CD4-positive, CD25-positive, alpha-beta regulatory T cell (primary cell): ENCODE results near the gene LRRC37A2. TPM values are rescaled to one million over a fixed set of nuclear protein-coding genes. Genes with fewer than 3 reads are reported as not detected.
A peak's percentile ranks its signal among the peaks of the same experiment; 100 is the strongest.
"Not testable (repeated sequence)": the region's sequence is repeated elsewhere in the genome, so short reads cannot be mapped to it uniquely, and the experiment has no call there.

ENCODE experiments used
- ATAC-seq, 2 donors: fragments of 150-1000 bp; cut with Tn5 transposase; one replicate each; pipeline ENCODE4 v1.10.0; 2021; ENCODE audit warnings: low read depth in 2 of 2, moderate number of reproducible peaks in 2 of 2, moderate library complexity in 1 of 2
- DNase-seq, 3 donors: peaks; one replicate each; pipeline versions ENCODE4 v3.0.0 to v3.0.0-alpha.2; 2012 to 2022; ENCODE audit warnings: mixed read lengths in 1 of 3
- H3K27ac ChIP-seq: one replicate; pipeline ENCODE4 v1.7.0; 2013; ENCODE audit warnings: mild to moderate bottlenecking, low read length; ENCODE audit not compliant: insufficient read depth, poor library complexity, severe bottlenecking
- H3K27me3 ChIP-seq: one replicate; pipeline ENCODE4 v1.7.0; 2013; ENCODE audit warnings: low read length; ENCODE audit not compliant: control insufficient read depth, insufficient read depth
- H3K36me3 ChIP-seq: one replicate; pipeline ENCODE4 v1.7.0; 2013; ENCODE audit warnings: mild to moderate bottlenecking, low read length, moderate library complexity; ENCODE audit not compliant: control insufficient read depth, insufficient read depth
- H3K4me1 ChIP-seq: 2 replicates; pipeline ENCODE4 v1.7.0; 2013; ENCODE audit warnings: mild to moderate bottlenecking, low read length; ENCODE audit not compliant: insufficient read depth, control insufficient read depth, poor library complexity, severe bottlenecking
- H3K4me3 ChIP-seq: one replicate; pipeline ENCODE4 v1.7.0; 2013; ENCODE audit warnings: low read depth, mild to moderate bottlenecking, low read length, moderate library complexity
- H3K9me3 ChIP-seq, 2 experiments: 1 replicate in 1 of 2; 2 replicates in 1 of 2; pipeline ENCODE4 v1.7.0; 2013; ENCODE audit warnings: low read length in 2 of 2, mild to moderate bottlenecking in 1 of 2, moderate library complexity in 1 of 2; ENCODE audit not compliant: control insufficient read depth in 2 of 2
- H3K27ac Mint-ChIP-seq, 3 donors: one replicate each; pipeline ENCODE4 v1.8.0; 2020 to 2022; ENCODE audit warnings: mild to moderate bottlenecking in 3 of 3, mixed read lengths in 3 of 3, moderate library complexity in 2 of 3
- H3K27me3 Mint-ChIP-seq: one replicate; pipeline ENCODE4 v1.8.0; 2022; ENCODE audit warnings: mild to moderate bottlenecking, mixed read lengths
- H3K36me3 Mint-ChIP-seq: one replicate; pipeline ENCODE4 v1.8.0; 2020; ENCODE audit warnings: mixed read lengths
- H3K4me1 Mint-ChIP-seq, 4 donors: one replicate each; pipeline ENCODE4 v1.8.0; 2020 to 2022; ENCODE audit warnings: mixed read lengths in 4 of 4, mild to moderate bottlenecking in 1 of 4
- H3K4me3 Mint-ChIP-seq, 4 donors: one replicate each; pipeline ENCODE4 v1.8.0; 2020 to 2022; ENCODE audit warnings: mild to moderate bottlenecking in 4 of 4, mixed read lengths in 4 of 4, moderate library complexity in 3 of 4
- H3K9me3 Mint-ChIP-seq, 7 donors: one replicate each; pipeline ENCODE4 v1.8.0; 2020 to 2022; ENCODE audit warnings: mixed read lengths in 7 of 7, mild to moderate bottlenecking in 3 of 7, moderate library complexity in 2 of 7
- polyA plus RNA-seq, 4 donors: library from polyadenylated mRNA; unstranded; fragments of 300-500 nt; fragmentation: Illumina TruSeq; gene quantifications; one replicate each; pipeline ENCODE4 v1.2.3, GENCODE V29; 2021
- total RNA-seq: library from RNA; stranded (reverse); gene quantifications from one replicate; pipeline ENCODE4 v1.2.3, GENCODE V29; 2022

LRRC37A2 gene
- total and polyA plus RNA-seq, 5 donors from 2014 or later, result 6.3 to 74.3 (median 6.9) TPM

DNA sequence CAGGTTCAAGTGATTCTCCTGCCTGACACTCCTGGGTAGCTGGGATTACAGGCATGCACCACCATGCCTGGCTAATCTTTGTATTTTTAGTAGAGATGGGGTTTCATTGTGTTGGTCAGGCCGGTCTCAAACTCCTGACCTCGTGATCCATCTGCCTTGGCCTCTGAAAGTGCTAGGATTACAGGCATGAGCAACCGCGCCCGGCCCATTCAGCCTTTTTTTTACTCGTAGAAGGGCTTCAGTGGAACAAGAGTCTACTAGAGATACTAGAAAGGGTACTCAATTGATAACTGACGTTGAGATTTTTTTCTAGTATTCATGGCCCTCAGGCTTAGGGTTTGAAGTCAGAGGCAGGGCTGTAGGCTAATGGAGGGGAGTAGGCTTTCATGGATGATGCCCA is 6.4 kb upstream of the LRRC37A2 start:
- not testable (repeated sequence) for H3K36me3 ChIP-seq, H3K9me3 ChIP-seq, H3K27me3 Mint-ChIP-seq, H3K9me3 Mint-ChIP-seq, H3K36me3 Mint-ChIP-seq, H3K4me3 Mint-ChIP-seq, H3K27ac Mint-ChIP-seq, H3K27me3 ChIP-seq, H3K4me3 ChIP-seq, H3K27ac ChIP-seq, H3K4me1 ChIP-seq, DNase-seq, ATAC-seq
- peaks cover 4 to 11% (median 5%) of the 10 kb centered on the region in 4 donors for H3K4me1 Mint-ChIP-seq

DNA sequence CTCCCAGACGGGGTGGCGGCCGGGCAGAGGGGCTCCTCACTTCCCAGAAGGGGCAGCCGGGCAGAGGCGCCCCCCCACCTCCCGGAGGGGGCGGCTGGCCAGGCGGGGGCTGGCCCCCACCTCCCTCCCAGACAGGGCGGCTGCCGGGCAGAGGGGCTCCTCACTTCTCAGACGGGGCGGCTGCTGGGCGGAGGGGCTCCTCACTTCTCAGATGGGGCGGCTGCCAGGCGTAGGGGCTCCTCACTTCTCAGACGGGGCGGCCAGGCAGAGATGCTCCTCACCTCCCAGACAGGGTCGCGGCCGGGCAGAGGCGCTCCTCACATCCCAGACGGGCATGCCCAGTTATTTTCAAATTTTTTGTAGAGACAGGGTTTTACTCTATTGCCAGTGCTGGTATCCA is 22.4 kb downstream of the LRRC37A2 start:
- not testable (repeated sequence) for H3K27me3 ChIP-seq, ATAC-seq, H3K27ac Mint-ChIP-seq, H3K4me3 Mint-ChIP-seq, H3K36me3 ChIP-seq, H3K36me3 Mint-ChIP-seq, H3K4me1 Mint-ChIP-seq, H3K4me3 ChIP-seq, H3K9me3 Mint-ChIP-seq, H3K27me3 Mint-ChIP-seq, H3K9me3 ChIP-seq, DNase-seq, H3K27ac ChIP-seq, H3K4me1 ChIP-seq

DNA sequence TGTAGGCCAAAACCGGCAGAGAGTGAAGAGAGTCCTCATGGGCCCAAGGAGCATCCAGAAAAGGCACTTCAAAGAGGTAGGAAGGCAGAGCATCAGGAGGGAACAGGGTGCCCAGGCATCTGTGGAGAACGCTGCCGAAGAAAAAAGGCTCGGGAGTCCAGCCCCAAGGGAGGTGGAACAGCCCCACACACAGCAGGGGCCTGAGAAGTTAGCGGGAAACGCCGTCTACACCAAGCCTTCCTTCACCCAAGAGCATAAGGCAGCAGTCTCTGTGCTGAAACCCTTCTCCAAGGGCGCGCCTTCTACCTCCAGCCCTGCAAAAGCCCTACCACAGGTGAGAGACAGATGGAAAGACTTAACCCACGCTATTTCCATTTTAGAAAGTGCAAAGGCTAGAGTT is 36.3 kb downstream of the LRRC37A2 start:
- peak overlapping the region in 1 of 4 donors; percentile 13 for H3K4me3 Mint-ChIP-seq
- not testable (repeated sequence) for H3K4me1 Mint-ChIP-seq, H3K9me3 ChIP-seq, H3K27me3 Mint-ChIP-seq, H3K9me3 Mint-ChIP-seq, H3K36me3 ChIP-seq, H3K27me3 ChIP-seq, ATAC-seq, H3K4me3 ChIP-seq, H3K36me3 Mint-ChIP-seq, H3K4me1 ChIP-seq
- peak; percentile 1 to 26 (median 5) for DNase-seq
- H3K27ac Mint-ChIP-seq, result peak overlapping the region; percentile 38 to 71 (median 38)
- peak overlapping the region; percentile 23 for H3K27ac ChIP-seq

DNA sequence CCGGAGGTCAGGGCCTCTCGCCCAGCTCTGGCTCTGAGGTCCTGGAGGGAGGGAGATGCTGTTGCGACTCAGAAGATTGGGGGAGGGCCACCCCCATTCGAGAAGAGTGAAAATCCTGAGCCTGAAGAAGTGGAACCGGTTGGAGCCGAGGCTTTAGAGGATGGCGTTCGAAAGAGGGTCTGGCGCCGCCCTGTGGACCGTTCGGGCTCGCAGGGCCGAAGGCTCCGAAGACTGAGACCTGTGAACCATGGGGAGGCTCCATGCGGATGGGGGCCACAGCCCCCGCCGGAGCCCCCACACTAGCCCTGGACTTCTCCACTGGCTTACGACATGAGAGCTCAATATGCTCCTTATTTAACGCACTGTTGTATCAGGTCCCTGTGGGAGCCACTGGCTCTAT is 46.9 kb downstream of the LRRC37A2 start:
- not testable (repeated sequence) for H3K27me3 ChIP-seq, H3K4me1 ChIP-seq, H3K27ac Mint-ChIP-seq, H3K9me3 Mint-ChIP-seq, ATAC-seq, H3K9me3 ChIP-seq, H3K4me3 Mint-ChIP-seq, H3K27me3 Mint-ChIP-seq, H3K36me3 ChIP-seq, H3K4me1 Mint-ChIP-seq, H3K36me3 Mint-ChIP-seq, DNase-seq, H3K4me3 ChIP-seq, H3K27ac ChIP-seq

DNA sequence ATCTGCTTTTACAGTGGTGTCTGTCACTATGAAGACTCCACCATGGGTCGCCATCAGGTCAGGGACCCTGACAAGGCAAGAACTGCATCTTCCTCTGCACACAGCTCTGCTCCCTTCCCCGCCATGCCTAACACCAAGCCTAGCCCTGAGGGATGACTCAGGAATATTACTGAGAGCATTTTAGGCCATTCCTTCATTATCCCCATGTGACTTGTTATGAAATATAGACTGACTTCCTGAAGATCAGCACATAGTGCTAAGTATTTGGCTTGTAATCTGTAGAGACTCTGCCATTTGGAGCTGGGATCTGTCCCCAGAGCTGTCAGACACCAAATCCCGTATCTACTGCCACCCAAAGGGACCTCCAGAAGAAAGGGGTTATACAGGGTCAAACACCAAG is 47.8 kb downstream of the LRRC37A2 start:
- H3K27ac Mint-ChIP-seq, result not testable (repeated sequence)

DNA sequence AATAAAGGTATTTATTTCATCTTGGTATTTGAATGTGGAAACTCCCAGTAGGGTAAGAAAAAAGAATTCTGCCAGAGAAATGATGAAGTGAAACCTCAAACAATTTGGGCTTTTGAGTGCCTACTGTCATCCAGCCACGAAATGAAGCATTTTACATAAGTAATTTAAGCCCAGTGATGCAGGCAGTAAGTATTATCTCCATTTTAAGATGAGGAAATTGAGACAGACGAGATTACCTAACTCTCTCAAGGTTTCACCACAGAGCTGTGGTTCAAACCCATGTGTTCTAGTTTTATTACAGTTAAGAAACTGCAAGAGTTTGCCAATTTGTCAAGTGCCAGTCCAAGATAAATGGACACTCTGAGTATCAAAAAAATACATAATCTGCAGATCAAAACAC is 54.0 kb downstream of the LRRC37A2 start:
- not testable (repeated sequence) for H3K27ac Mint-ChIP-seq, H3K27me3 ChIP-seq, H3K9me3 ChIP-seq, H3K27ac ChIP-seq, H3K9me3 Mint-ChIP-seq, H3K4me3 ChIP-seq, H3K4me1 ChIP-seq, DNase-seq, H3K36me3 Mint-ChIP-seq, H3K4me1 Mint-ChIP-seq, H3K27me3 Mint-ChIP-seq, H3K4me3 Mint-ChIP-seq, H3K36me3 ChIP-seq
- peak; percentile 57 to 59 for ATAC-seq

More for the DNA sequence above, 47.8 kb downstream of the LRRC37A2 start:
- not testable (repeated sequence) for H3K4me1 Mint-ChIP-seq, H3K4me1 ChIP-seq, H3K9me3 ChIP-seq, H3K36me3 ChIP-seq, H3K4me3 Mint-ChIP-seq, ATAC-seq, DNase-seq, H3K4me3 ChIP-seq, H3K27ac ChIP-seq, H3K27me3 ChIP-seq, H3K9me3 Mint-ChIP-seq, H3K27me3 Mint-ChIP-seq, H3K36me3 Mint-ChIP-seq

DNA sequence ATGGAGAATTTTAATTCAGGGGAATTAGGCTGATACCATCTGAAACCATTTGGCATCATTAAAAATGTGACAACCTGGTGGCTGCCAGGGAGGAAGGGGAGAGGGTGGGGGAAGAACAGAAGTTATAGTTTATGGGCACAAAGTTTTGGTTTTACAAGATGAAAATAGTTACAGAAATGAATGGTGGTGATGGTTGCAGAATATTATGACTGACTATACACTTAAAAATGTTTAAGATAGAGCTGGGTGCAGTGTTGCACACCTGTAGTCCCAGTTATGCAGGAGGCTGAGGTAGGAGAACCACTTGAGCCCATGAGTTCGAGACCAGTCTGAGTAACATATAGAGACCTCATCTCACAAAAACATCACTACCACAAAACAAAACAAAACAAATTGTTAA is 54.7 kb downstream of the LRRC37A2 start:
- not testable (repeated sequence) for H3K9me3 Mint-ChIP-seq, H3K4me1 Mint-ChIP-seq, H3K4me3 Mint-ChIP-seq, DNase-seq, H3K9me3 ChIP-seq, ATAC-seq, H3K36me3 Mint-ChIP-seq, H3K4me3 ChIP-seq, H3K27ac ChIP-seq, H3K36me3 ChIP-seq, H3K4me1 ChIP-seq, H3K27me3 ChIP-seq, H3K27ac Mint-ChIP-seq, H3K27me3 Mint-ChIP-seq

DNA sequence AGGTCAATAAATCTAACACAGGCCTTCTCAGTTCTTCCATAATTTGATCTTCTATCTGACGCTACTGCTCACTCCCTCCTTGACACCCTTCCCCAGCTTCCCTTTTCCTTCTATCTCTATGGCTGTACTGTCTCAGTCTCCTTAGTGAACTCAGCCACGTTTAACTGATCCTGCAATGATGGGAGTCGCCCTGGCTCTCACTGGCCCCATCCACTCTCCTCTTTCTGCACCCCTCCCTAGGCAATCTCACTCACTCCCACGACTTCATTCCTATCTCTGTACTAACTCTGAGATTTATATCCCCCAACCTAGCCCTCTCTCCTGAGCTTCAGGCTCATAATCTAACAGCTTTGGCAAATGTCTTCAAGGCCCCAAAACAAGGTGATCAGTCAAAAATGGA is 59.5 kb downstream of the LRRC37A2 start:
- H3K36me3 Mint-ChIP-seq, H3K9me3 Mint-ChIP-seq, H3K9me3 ChIP-seq, ATAC-seq, DNase-seq, H3K27me3 ChIP-seq, H3K4me3 ChIP-seq, H3K27me3 Mint-ChIP-seq, H3K4me3 Mint-ChIP-seq, H3K27ac ChIP-seq, H3K4me1 Mint-ChIP-seq, H3K36me3 ChIP-seq, H3K4me1 ChIP-seq, H3K27ac Mint-ChIP-seq: not testable (repeated sequence)
